Measurements from ENCODE around the gene MYD88. TPM values are rescaled to one million over a fixed set of nuclear protein-coding genes. Genes with fewer than 3 reads are reported as not detected.

The MYD88 gene
- total RNA-seq, 1 experiment from 2014 or later = 14.8 TPM

GRCh38 chr3:38102444-38102814, 36.0 kb upstream of the MYD88 start:
- Histone ChIP-seq H3K27ac (ENCODE audit: low read depth, low read length) (no peak overlapping the region), H3K9ac (ENCODE audit: low read length) (no peak overlapping the region), H3K4me1 (ENCODE audit: control insufficient read depth in 1 of 2, insufficient read depth in 2 of 2, low read length in 2 of 2) (no peaks in the 10 kb centered on the region), H2AFZ (ENCODE audit: low read depth, low read length, poor library complexity, severe bottlenecking) (no peak overlapping the region), H3K9me2 (ENCODE audit: insufficient read depth) (no peaks in the 10 kb centered on the region), H3K4me2 (ENCODE audit: low read length) (no peak overlapping the region), H4K20me1 (ENCODE audit: insufficient read depth) (no peaks in the 10 kb centered on the region; the same call in 1 of the 2 replicates), H3K9me3 (ENCODE audit: control insufficient read depth in 1 of 2, insufficient read depth in 1 of 2, low read depth in 1 of 2, low read length in 2 of 2) (peaks cover 3 to 8% of the 10 kb centered on the region in 2 experiments; a peak in 2 of 4 replicates), H3K79me2 (ENCODE audit: insufficient read depth, low read length) (no peaks in the 10 kb centered on the region), H3K36me3 (ENCODE audit: control insufficient read depth in 1 of 2, insufficient read depth in 2 of 2, low read length in 2 of 2) (no peaks in the 10 kb centered on the region), H3K27me3 (ENCODE audit: insufficient read depth, low read length) (peaks cover 5% of the 10 kb centered on the region; the same call in 1 of the 2 replicates), H3K4me3 (replicated peaks in 1 of 2; ENCODE audit: low read depth in 1 of 2, low read length in 2 of 2) (no peak overlapping the region)
- POLR2A ChIA-PET = no interaction called here
- TF ChIP-seq SIN3A (IDR thresholded peaks at IDR 0.05; ENCODE audit: low read depth) (no peak), JUND (IDR thresholded peaks at IDR 0.05) (no peak), EZH2 (IDR thresholded peaks at IDR 0.05) (no peak), CBX3 (IDR thresholded peaks at IDR 0.05; ENCODE audit: low read depth) (no peak)
- TF ChIP-seq, protein P1, sequence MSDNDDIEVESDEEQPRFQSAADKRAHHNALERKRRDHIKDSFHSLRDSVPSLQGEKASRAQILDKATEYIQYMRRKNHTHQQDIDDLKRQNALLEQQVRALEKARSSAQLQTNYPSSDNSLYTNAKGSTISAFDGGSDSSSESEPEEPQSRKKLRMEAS (IDR thresholded peaks at IDR 0.05) = no peak
- DNase-seq (ENCODE audit: low read depth, low spot score) (no peak), ATAC-seq (no peak)
- intact Hi-C loops (cut with micrococcal nuclease) = no loop called here
- RAD21 ChIA-PET (ENCODE audit: low non-redundant PET in 1 of 2, low total read pairs in 2 of 2, uncharacterized antibody in 2 of 2, unreplicated experiment in 2 of 2) = no interaction called here
- CTCF ChIA-PET = no interaction called here
- no TSS peak for BruUV-seq (replicated peaks)

GRCh38 chr3:38105525-38105924, 32.9 kb upstream of the MYD88 start:
- TF ChIP-seq REST (IDR thresholded peaks at IDR 0.05; ENCODE audit: low read depth) = no peak
- TF ChIP-seq SRF (IDR thresholded peaks at IDR 0.05; ENCODE audit: low read depth) = no peak
- no peak for TF ChIP-seq EZH2 (IDR thresholded peaks at IDR 0.05)
- no peak for TF ChIP-seq CTCF (IDR thresholded peaks at IDR 0.05 in 2 of 3, conservative IDR thresholded peaks at IDR 0.05 in 1 of 3; ENCODE audit: borderline replicate concordance in 1 of 3, insufficient read depth in 1 of 3, low read depth in 2 of 3, low read length in 2 of 3)
- TF ChIP-seq YY1 (IDR thresholded peaks at IDR 0.05; ENCODE audit: extremely low read depth, insufficient replicate concordance, low read depth, low read length) = no peak
- TF ChIP-seq EGR1 (IDR thresholded peaks at IDR 0.05; ENCODE audit: low read depth) = no peak
- TF ChIP-seq, protein P1 (IDR thresholded peaks at IDR 0.05) = no peak
- Histone ChIP-seq H3K9me2 (ENCODE audit: insufficient read depth) (no peaks in the 10 kb centered on the region), H4K20me1 (ENCODE audit: insufficient read depth) (no peaks in the 10 kb centered on the region; the same call in 1 of the 2 replicates), H3K79me2 (ENCODE audit: insufficient read depth, low read length) (no peaks in the 10 kb centered on the region), H3K36me3 (ENCODE audit: control insufficient read depth in 1 of 2, insufficient read depth in 2 of 2, low read length in 2 of 2) (no peaks in the 10 kb centered on the region), H3K4me1 (ENCODE audit: control insufficient read depth in 1 of 2, insufficient read depth in 2 of 2, low read length in 2 of 2) (no peaks in the 10 kb centered on the region), H3K9ac (ENCODE audit: low read length) (no peak overlapping the region), H3K9me3 (ENCODE audit: control insufficient read depth in 1 of 2, insufficient read depth in 1 of 2, low read depth in 1 of 2, low read length in 2 of 2) (peaks cover 3 to 8% of the 10 kb centered on the region in 2 experiments; a peak in 2 of 4 replicates), H2AFZ (ENCODE audit: low read depth, low read length, poor library complexity, severe bottlenecking) (no peak overlapping the region), H3K27ac (ENCODE audit: low read depth, low read length) (no peak overlapping the region), H3K4me3 (replicated peaks in 1 of 2; ENCODE audit: low read depth in 1 of 2, low read length in 2 of 2) (no peak overlapping the region), H3K4me2 (ENCODE audit: low read length) (no peak overlapping the region), H3K27me3 (ENCODE audit: insufficient read depth, low read length) (no peaks in the 10 kb centered on the region)
- no peak for ATAC-seq
- ChIA-PET CTCF (no interaction called here), RAD21 (ENCODE audit: low non-redundant PET in 1 of 2, low total read pairs in 2 of 2, uncharacterized antibody in 2 of 2, unreplicated experiment in 2 of 2) (no interaction called here), POLR2A (no interaction called here)
- intact Hi-C loops (cut with micrococcal nuclease) = no loop called here
- no peak for DNase-seq (ENCODE audit: low read depth, low spot score)
- BruUV-seq (replicated peaks) = no TSS peak
